Endothelial cell of umbilical vein (primary cell): ENCODE data around the gene SLC38A9. TPM values are rescaled to one million over a fixed set of nuclear protein-coding genes. Genes with fewer than 3 reads are reported as not detected.

Experiments used
- BruUV-seq: library from RNA; stranded (reverse); fragments of 400-500 nt; replicated peaks from 2 replicates; lab custom pipeline; 2021; lab: Mats Ljungman, UMichigan
- CTCF ChIA-PET: fragments of 300-600, 350-600 bp; sonication (Branson Sonifier 250); formaldehyde crosslinking; loops from one replicate; lab custom pipeline; 2021; ENCODE audit warnings: antibody characterized with exemption, inconsistent platforms; lab: Charles Lee
- POLR2A ChIA-PET: fragments of 300-600, 350-600 bp; sonication (Branson Sonifier 250); formaldehyde crosslinking; loops from one replicate; lab custom pipeline; 2021; ENCODE audit warnings: antibody characterized with exemption, inconsistent platforms; lab: Charles Lee
- DNase-seq: peaks from one replicate; pipeline ENCODE4 v3.0.0-alpha.2; 2011; ENCODE audit warnings: low read depth, low spot score
- FAIRE-seq: peaks from 2 replicates; lab custom pipeline; 2011; peaks lifted over from hg19 to GRCh38; lab: Jason Lieb, UNC
- H2AFZ ChIP-seq: 2 replicates; pipeline ENCODE4 v1.6.0; 2012; ENCODE audit warnings: low read depth, low read length, control low read depth, inconsistent platforms
- H3K27ac ChIP-seq: 2 replicates; pipeline ENCODE4 v1.5.1; 2011; ENCODE audit warnings: low read depth, mild to moderate bottlenecking, control low read depth, low read length, moderate library complexity; ENCODE audit not compliant: insufficient read depth
- H3K27me3 ChIP-seq, 2 experiments: 2 replicates each; pipeline versions ENCODE4 v1.6.0 to v1.6.1; 2011; ENCODE audit warnings: low read length in 2 of 2, mixed read lengths in 1 of 2; ENCODE audit not compliant: control insufficient read depth in 2 of 2, insufficient read depth in 2 of 2
- H3K36me3 ChIP-seq, 2 experiments: 2 replicates in 1 of 2; 3 replicates in 1 of 2; pipeline ENCODE4 v1.5.1; 2011; ENCODE audit warnings: low read length in 2 of 2, mild to moderate bottlenecking in 1 of 2, moderate library complexity in 1 of 2; ENCODE audit not compliant: control insufficient read depth in 2 of 2, insufficient read depth in 2 of 2; ENCODE audit errors: extremely low read depth in 1 of 2
- H3K4me1 ChIP-seq: 3 replicates; pipeline ENCODE4 v1.5.1; 2011; ENCODE audit warnings: mild to moderate bottlenecking, low read length; ENCODE audit not compliant: control insufficient read depth, insufficient read depth; ENCODE audit errors: extremely low read depth
- H3K4me2 ChIP-seq: 2 replicates; pipeline ENCODE4 v1.6.1; 2011; ENCODE audit warnings: low read length, control low read depth, mixed read lengths; ENCODE audit not compliant: insufficient read depth
- H3K4me3 ChIP-seq, 3 experiments: fragments of 200-600 bp in 1 of 3; sonication (generic), shearing (Covaris generic) in 1 of 3; replicated peaks in 1 of 3; 2 replicates each; pipeline ENCODE4 v1.5.1; 2011 to 2016; ENCODE audit warnings: control low read depth in 3 of 3, low read length in 3 of 3, mild to moderate bottlenecking in 2 of 3, inconsistent platforms in 1 of 3, low read depth in 1 of 3, moderate library complexity in 1 of 3; ENCODE audit not compliant: insufficient read depth in 1 of 3
- H3K79me2 ChIP-seq: 2 replicates; pipeline ENCODE4 v1.6.0; 2012; ENCODE audit warnings: low read length, inconsistent platforms; ENCODE audit not compliant: control insufficient read depth, insufficient read depth
- H3K9ac ChIP-seq: replicated peaks from 2 replicates; pipeline ENCODE3; 2011; ENCODE audit warnings: low read length, control low read depth; ENCODE audit not compliant: insufficient read depth; ENCODE audit errors: extremely low read depth
- H3K9me1 ChIP-seq: replicated peaks from 3 replicates; pipeline ENCODE4 v1.6.0; 2011; ENCODE audit warnings: mild to moderate bottlenecking, low read length; ENCODE audit not compliant: control insufficient read depth, insufficient read depth; ENCODE audit errors: extremely low read depth
- H3K9me3 ChIP-seq: replicated peaks from 2 replicates; pipeline ENCODE4 v1.5.1; 2012; ENCODE audit warnings: low read length, inconsistent platforms; ENCODE audit not compliant: control insufficient read depth, insufficient read depth
- H4K20me1 ChIP-seq: replicated peaks from 2 replicates; pipeline ENCODE3; 2011; ENCODE audit warnings: mild to moderate bottlenecking, low read length; ENCODE audit not compliant: control insufficient read depth, insufficient read depth; ENCODE audit errors: extremely low read depth
- CTCF ChIP-seq, 2 donors: IDR thresholded peaks; 1 replicate in 1 of 2; 2 replicates in 1 of 2; pipeline ENCODE4 v1.5.1; 2011; ENCODE audit warnings: low read length in 2 of 2, mild to moderate bottlenecking in 2 of 2, moderate library complexity in 2 of 2, control low read depth in 1 of 2, inconsistent platforms in 1 of 2, low read depth in 1 of 2; ENCODE audit not compliant: insufficient read depth in 1 of 2; ENCODE audit errors: extremely low read depth in 1 of 2
- EZH2 ChIP-seq: IDR thresholded peaks from 2 replicates; pipeline ENCODE4 v1.6.1; 2012; ENCODE audit warnings: borderline replicate concordance, low read depth, mild to moderate bottlenecking, moderate library complexity, low read length, inconsistent platforms; ENCODE audit not compliant: severe bottlenecking
- FOS ChIP-seq: IDR thresholded peaks from 2 replicates; pipeline ENCODE4 v1.6.1; 2011; ENCODE audit warnings: mild to moderate bottlenecking, low read length, moderate library complexity, borderline replicate concordance; ENCODE audit not compliant: insufficient read depth
- GATA2 ChIP-seq: IDR thresholded peaks from 2 replicates; pipeline ENCODE4 v1.7.0; 2011; ENCODE audit warnings: low read depth, mild to moderate bottlenecking, moderate library complexity, mixed read lengths, low read length; ENCODE audit not compliant: insufficient read length, insufficient read depth
- JUN ChIP-seq: IDR thresholded peaks from 2 replicates; pipeline ENCODE4 v1.6.1; 2011; ENCODE audit warnings: borderline replicate concordance, low read depth; ENCODE audit not compliant: insufficient read length, insufficient read depth
- MAX ChIP-seq: IDR thresholded peaks from 2 replicates; pipeline ENCODE4 v1.6.1; 2011; ENCODE audit not compliant: insufficient read depth, insufficient read length
- MYC ChIP-seq: IDR thresholded peaks from one replicate; pipeline ENCODE4 v1.6.1; 2011; ENCODE audit warnings: mild to moderate bottlenecking, low read depth, low read length
- POLR2A ChIP-seq: IDR thresholded peaks from 2 replicates; pipeline ENCODE4 v1.6.1; 2012; ENCODE audit warnings: low read depth, mild to moderate bottlenecking, control low read depth, low read length
- POLR2AphosphoS5 ChIP-seq: IDR thresholded peaks from 2 replicates; pipeline ENCODE4 v1.6.1; 2012; ENCODE audit warnings: low read depth, mild to moderate bottlenecking, control low read depth, low read length, moderate library complexity; ENCODE audit not compliant: insufficient read depth
- dilution Hi-C: fragments of 300-500 bp; cut with MboI; formaldehyde crosslinking; loops from one replicate; pipeline ENCODE4 v1.15.0; 2019; ENCODE audit warnings: low sequenced_read_pairs; ENCODE audit not compliant: extremely low pct_ligation_motif_present
- intact Hi-C: fragments of 100-400 bp; cut with micrococcal nuclease; formaldehyde crosslinking; loops from one replicate; pipeline ENCODE4 v1.10.0; 2022
- polyA plus RNA-seq, 4 experiments: library from polyadenylated mRNA; depleted of rRNA in 3 of 4; stranded (reverse) in 3 of 4; unstranded in 1 of 4; fragments of >200 nt; gene quantifications; 2 replicates each; pipeline versions ENCODE4 v1.2.1 to v1.2.3, GENCODE V29; 2011 to 2012; ENCODE audit warnings: missing spikeins in 1 of 4
- total RNA-seq: library from RNA; stranded (reverse); gene quantifications from 2 replicates; pipeline ENCODE4 v1.2.3, GENCODE V29; 2021

SLC38A9 gene
- total and polyA plus RNA-seq, 2 donors (not counting 3 experiments of a cell fraction or from before 2014, with no cell fraction given), result 14.1 to 24.9 TPM

- H3K27me3 ChIP-seq, result no peaks in the 10 kb centered on the region
- no peaks in the 10 kb centered on the region for H4K20me1 ChIP-seq
- no peaks in the 10 kb centered on the region for H3K79me2 ChIP-seq
- BruUV-seq, result no TSS peak
- H3K27ac ChIP-seq, result no peak overlapping the region
- TF ChIP-seq CTCF (IDR thresholded peaks at IDR 0.05; ENCODE audit: extremely low read depth in 1 of 2, insufficient read depth in 1 of 2, low read depth in 1 of 2, low read length in 2 of 2) (no peak), GATA2 (no peak), POLR2A (no peak), EZH2 (no peak), MAX (no peak), MYC (no peak), POLR2AphosphoS5 (no peak), JUN (no peak), FOS (no peak)
- ChIA-PET CTCF (interaction anchor here (1.2 kb wide), 1 partner anchor 18 kb away, joined by 5 read pairs; no protein-coding TSS in a partner anchor), POLR2A (no interaction called here)
- no peaks in the 10 kb centered on the region for H3K4me1 ChIP-seq
- no peak overlapping the region for H2AFZ ChIP-seq
- DNase-seq (no peak), FAIRE-seq (no peak)
- no peak overlapping the region for H3K9ac ChIP-seq
- H3K4me3 ChIP-seq, result no peak overlapping the region
- no peaks in the 10 kb centered on the region for H3K9me1 ChIP-seq
- no peaks in the 10 kb centered on the region for H3K36me3 ChIP-seq
- intact Hi-C loops, result no loop called here
- no peaks in the 10 kb centered on the region for H3K9me3 ChIP-seq
- no peak overlapping the region for H3K4me2 ChIP-seq
- dilution Hi-C loops, result no loop called here
These were observed 37.8 kb downstream of the SLC38A9 start for GRCh38 chr5:55674340-55674739.
